DOHH2 (cell line): Measurements from ENCODE around the gene KBTBD6.

ENCODE experiments used
- H3F3A ChIP-seq: fragments of 200-600 bp; sonication (generic), shearing (Covaris generic); 2 replicates; pipeline ENCODE4 v1.6.0; 2016; ENCODE audit warnings: antibody characterized with exemption, mild to moderate bottlenecking; ENCODE audit not compliant: control insufficient read depth, insufficient read depth
- H3K27ac ChIP-seq: fragments of 200-600 bp; sonication (generic); 2 replicates; pipeline ENCODE4 v1.5.1; 2014; ENCODE audit warnings: low read depth, mild to moderate bottlenecking, low read length, moderate library complexity
- H3K27me3 ChIP-seq: fragments of 200-600 bp; sonication (generic); 2 replicates; pipeline ENCODE4 v1.6.1; 2014; ENCODE audit warnings: mild to moderate bottlenecking, low read length, mixed read lengths; ENCODE audit not compliant: control insufficient read depth
- H3K36me3 ChIP-seq: fragments of 200-600 bp; sonication (generic); 2 replicates; pipeline ENCODE4 v1.6.1; 2014; ENCODE audit warnings: mild to moderate bottlenecking, low read length, moderate library complexity, mixed read lengths; ENCODE audit not compliant: control insufficient read depth
- H3K4me1 ChIP-seq: fragments of 200-600 bp; sonication (generic); 2 replicates; pipeline ENCODE4 v1.6.1; 2014; ENCODE audit warnings: mild to moderate bottlenecking, low read length, mixed read lengths; ENCODE audit not compliant: control insufficient read depth
- H3K4me2 ChIP-seq: fragments of 200-600 bp; sonication (generic); 2 replicates; pipeline ENCODE4 v1.6.0; 2014; ENCODE audit warnings: mild to moderate bottlenecking, low read length, moderate library complexity
- H3K4me3 ChIP-seq: fragments of 200-600 bp; sonication (generic); 2 replicates; pipeline ENCODE4 v1.5.1; 2014; ENCODE audit warnings: mild to moderate bottlenecking, low read length, mixed read lengths
- H3K79me2 ChIP-seq: fragments of 200-600 bp; sonication (generic); 2 replicates; pipeline ENCODE4 v1.6.1; 2014; ENCODE audit warnings: mild to moderate bottlenecking, low read length, mixed read lengths; ENCODE audit not compliant: control insufficient read depth
- H3K9me2 ChIP-seq: fragments of 200-600 bp; sonication (generic); replicated peaks from 2 replicates; pipeline ENCODE4 v1.6.1; 2014; ENCODE audit warnings: mild to moderate bottlenecking, low read length, mixed read lengths; ENCODE audit not compliant: control insufficient read depth
- H3K9me3 ChIP-seq: fragments of 200-600 bp; sonication (generic); 2 replicates; pipeline ENCODE4 v1.6.1; 2014; ENCODE audit warnings: antibody characterized with exemption, low read length, mixed read lengths; ENCODE audit not compliant: control insufficient read depth, insufficient read depth
- H4K20me1 ChIP-seq: fragments of 200-600 bp; sonication (generic); 2 replicates; pipeline ENCODE4 v1.6.0; 2014; ENCODE audit warnings: low read depth, mild to moderate bottlenecking, antibody characterized with exemption, low read length, moderate library complexity; ENCODE audit not compliant: control insufficient read depth, insufficient read depth
- CTCF ChIP-seq: fragments of 200-600 bp; sonication (generic); IDR thresholded peaks from one replicate; pipeline ENCODE4 v1.5.1; 2014; ENCODE audit warnings: antibody characterized with exemption, mild to moderate bottlenecking, low read depth, low read length; ENCODE audit not compliant: poor library complexity, severe bottlenecking
- EZH2phosphoT487 ChIP-seq: fragments of 200-600 bp; sonication (generic); IDR thresholded peaks from 2 replicates; pipeline ENCODE4 v1.6.1; 2017; ENCODE audit warnings: borderline replicate concordance, mild to moderate bottlenecking, antibody characterized with exemption, low read length, moderate library complexity, mixed read lengths

KBTBD6 gene

GRCh38 chr13:41148419-41149283 is 16.0 kb upstream of the KBTBD6 start:
- no peaks in the 10 kb centered on the region for H3F3A ChIP-seq
- no peak overlapping the region for H3K27ac ChIP-seq
- no peaks in the 10 kb centered on the region for H3K9me2 ChIP-seq
- H3K4me2 ChIP-seq, result no peak overlapping the region
- no peaks in the 10 kb centered on the region for H3K27me3 ChIP-seq
- no peaks in the 10 kb centered on the region for H3K36me3 ChIP-seq
- H3K9me3 ChIP-seq, result peaks cover 40% of the 10 kb centered on the region
- H3K79me2 ChIP-seq, result no peaks in the 10 kb centered on the region
- no peak overlapping the region for H3K4me3 ChIP-seq
- TF ChIP-seq CTCF (no peak), EZH2phosphoT487 (no peak)
- H3K4me1 ChIP-seq, result no peaks in the 10 kb centered on the region
- no peaks in the 10 kb centered on the region for H4K20me1 ChIP-seq

DNA sequence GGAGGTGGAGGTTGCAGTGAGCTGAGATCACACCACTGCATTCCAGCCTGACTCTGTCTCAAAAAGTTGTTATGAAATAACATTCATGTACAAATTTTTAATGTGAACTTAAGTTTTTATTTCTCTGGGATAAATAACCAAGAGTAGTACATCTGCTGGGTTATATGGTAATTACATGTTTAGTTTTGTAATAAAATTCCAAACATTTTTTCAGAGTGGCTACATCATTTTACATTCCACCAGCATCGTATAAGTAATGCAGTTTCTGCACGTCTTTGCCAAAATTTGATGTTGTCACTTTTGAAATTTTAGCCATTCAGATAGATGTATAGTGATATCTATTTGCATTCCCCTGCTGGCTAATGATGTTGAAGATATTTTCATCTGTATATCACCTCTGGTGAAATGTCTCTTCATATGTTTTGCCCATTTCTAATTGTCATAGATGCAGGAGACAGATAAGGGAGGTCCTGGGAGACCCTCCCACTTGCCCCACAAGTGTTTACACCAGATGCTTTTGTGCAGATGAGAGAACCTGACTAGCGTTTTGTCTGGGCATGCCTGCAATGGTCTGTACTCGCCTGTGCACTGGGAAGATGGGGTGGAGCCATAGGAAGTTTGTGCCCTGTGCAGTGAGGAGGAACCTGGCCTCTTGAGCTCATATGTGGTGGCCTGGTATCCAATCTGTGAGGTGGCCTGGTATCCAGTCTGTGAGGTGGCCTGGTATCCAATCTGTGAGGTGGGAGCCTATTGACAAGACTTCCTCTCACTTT is 12.7 kb upstream of the KBTBD6 start:
- H3K4me1 ChIP-seq, result no peaks in the 10 kb centered on the region

GRCh38 chr13:41144576-41144975 is 12.0 kb upstream of the KBTBD6 start:
- Histone ChIP-seq H4K20me1 (no peaks in the 10 kb centered on the region), H3K9me3 (peaks cover 21% of the 10 kb centered on the region), H3K27me3 (no peaks in the 10 kb centered on the region), H3K4me1 (no peaks in the 10 kb centered on the region), H3F3A (peaks cover 3% of the 10 kb centered on the region; the same call in 1 of the 2 replicates), H3K36me3 (no peaks in the 10 kb centered on the region), H3K4me3 (no peak overlapping the region), H3K79me2 (no peaks in the 10 kb centered on the region), H3K9me2 (no peaks in the 10 kb centered on the region), H3K27ac (no peak overlapping the region), H3K4me2 (no peak overlapping the region)
- TF ChIP-seq CTCF, result no peak
- TF ChIP-seq EZH2phosphoT487, result no peak

More for the DNA sequence above, 12.7 kb upstream of the KBTBD6 start:
- Histone ChIP-seq H3K79me2 (no peaks in the 10 kb centered on the region), H3K27me3 (no peaks in the 10 kb centered on the region), H3K9me2 (no peaks in the 10 kb centered on the region), H4K20me1 (no peaks in the 10 kb centered on the region), H3K9me3 (peaks cover 28% of the 10 kb centered on the region), H3K4me2 (no peak overlapping the region), H3K36me3 (no peaks in the 10 kb centered on the region), H3K27ac (no peak overlapping the region), H3K4me3 (no peak overlapping the region), H3F3A (peaks cover 3% of the 10 kb centered on the region; the same call in 1 of the 2 replicates)
- no peak for TF ChIP-seq CTCF
- TF ChIP-seq EZH2phosphoT487, result no peak
